ENCODE data around the gene TMIE.

DNA sequence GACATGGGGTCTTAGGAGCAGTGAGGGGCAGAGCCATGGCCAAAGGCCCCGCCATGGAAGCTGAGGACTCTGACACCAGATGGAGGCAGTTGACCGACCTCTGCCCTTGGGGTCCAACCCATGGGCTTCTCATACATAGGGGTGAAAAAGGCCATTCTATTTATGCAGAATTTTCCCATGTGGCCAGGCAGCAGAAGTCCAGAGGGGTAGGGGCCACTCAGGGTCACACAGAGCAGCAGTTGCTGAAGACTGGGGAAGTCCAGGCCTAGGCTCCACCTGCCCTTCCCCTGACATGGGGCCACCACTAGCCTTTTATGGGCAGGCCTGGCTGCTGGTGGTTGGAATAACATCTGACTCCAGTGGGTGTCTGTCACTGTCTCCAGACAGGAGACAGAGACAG, 10.1 kb downstream of the TMIE start:
- TF ChIP-seq, protein P1, sequence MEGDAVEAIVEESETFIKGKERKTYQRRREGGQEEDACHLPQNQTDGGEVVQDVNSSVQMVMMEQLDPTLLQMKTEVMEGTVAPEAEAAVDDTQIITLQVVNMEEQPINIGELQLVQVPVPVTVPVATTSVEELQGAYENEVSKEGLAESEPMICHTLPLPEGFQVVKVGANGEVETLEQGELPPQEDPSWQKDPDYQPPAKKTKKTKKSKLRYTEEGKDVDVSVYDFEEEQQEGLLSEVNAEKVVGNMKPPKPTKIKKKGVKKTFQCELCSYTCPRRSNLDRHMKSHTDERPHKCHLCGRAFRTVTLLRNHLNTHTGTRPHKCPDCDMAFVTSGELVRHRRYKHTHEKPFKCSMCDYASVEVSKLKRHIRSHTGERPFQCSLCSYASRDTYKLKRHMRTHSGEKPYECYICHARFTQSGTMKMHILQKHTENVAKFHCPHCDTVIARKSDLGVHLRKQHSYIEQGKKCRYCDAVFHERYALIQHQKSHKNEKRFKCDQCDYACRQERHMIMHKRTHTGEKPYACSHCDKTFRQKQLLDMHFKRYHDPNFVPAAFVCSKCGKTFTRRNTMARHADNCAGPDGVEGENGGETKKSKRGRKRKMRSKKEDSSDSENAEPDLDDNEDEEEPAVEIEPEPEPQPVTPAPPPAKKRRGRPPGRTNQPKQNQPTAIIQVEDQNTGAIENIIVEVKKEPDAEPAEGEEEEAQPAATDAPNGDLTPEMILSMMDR (conservative IDR thresholded peaks at IDR 0.05; ENCODE audit: low read depth, low read length): no peak
- no peak for TF ChIP-seq CEBPB (IDR thresholded peaks at IDR 0.05; ENCODE audit: low read depth, low read length)
- no peak for TF ChIP-seq RCOR1 (IDR thresholded peaks at IDR 0.05; ENCODE audit: insufficient replicate concordance, low read length)
- TF ChIP-seq FOS (IDR thresholded peaks at IDR 0.05; ENCODE audit: low read depth, low read length): no peak
- no peak for TF ChIP-seq POLR2A (IDR thresholded peaks at IDR 0.05; ENCODE audit: low read depth, low read length)
- TF ChIP-seq RAD21 (IDR thresholded peaks at IDR 0.05; ENCODE audit: low read length): no peak
- no peak for TF ChIP-seq RFX5 (IDR thresholded peaks at IDR 0.05; ENCODE audit: low read depth, low read length)
- no peak for TF ChIP-seq BHLHE40 (IDR thresholded peaks at IDR 0.05; ENCODE audit: low read depth, low read length)
- no peak for TF ChIP-seq MAZ (IDR thresholded peaks at IDR 0.05; ENCODE audit: borderline replicate concordance, low read depth, low read length)
- TF ChIP-seq, protein P2, sequence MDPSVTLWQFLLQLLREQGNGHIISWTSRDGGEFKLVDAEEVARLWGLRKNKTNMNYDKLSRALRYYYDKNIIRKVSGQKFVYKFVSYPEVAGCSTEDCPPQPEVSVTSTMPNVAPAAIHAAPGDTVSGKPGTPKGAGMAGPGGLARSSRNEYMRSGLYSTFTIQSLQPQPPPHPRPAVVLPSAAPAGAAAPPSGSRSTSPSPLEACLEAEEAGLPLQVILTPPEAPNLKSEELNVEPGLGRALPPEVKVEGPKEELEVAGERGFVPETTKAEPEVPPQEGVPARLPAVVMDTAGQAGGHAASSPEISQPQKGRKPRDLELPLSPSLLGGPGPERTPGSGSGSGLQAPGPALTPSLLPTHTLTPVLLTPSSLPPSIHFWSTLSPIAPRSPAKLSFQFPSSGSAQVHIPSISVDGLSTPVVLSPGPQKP (IDR thresholded peaks at IDR 0.05; ENCODE audit: borderline replicate concordance, low read depth, low read length): no peak
- TF ChIP-seq CHD1 (IDR thresholded peaks at IDR 0.05; ENCODE audit: low read depth, low read length): no peak
- TF ChIP-seq MXI1 (IDR thresholded peaks at IDR 0.05; ENCODE audit: borderline replicate concordance, low read depth, low read length): no peak
- TF ChIP-seq, protein P3, sequence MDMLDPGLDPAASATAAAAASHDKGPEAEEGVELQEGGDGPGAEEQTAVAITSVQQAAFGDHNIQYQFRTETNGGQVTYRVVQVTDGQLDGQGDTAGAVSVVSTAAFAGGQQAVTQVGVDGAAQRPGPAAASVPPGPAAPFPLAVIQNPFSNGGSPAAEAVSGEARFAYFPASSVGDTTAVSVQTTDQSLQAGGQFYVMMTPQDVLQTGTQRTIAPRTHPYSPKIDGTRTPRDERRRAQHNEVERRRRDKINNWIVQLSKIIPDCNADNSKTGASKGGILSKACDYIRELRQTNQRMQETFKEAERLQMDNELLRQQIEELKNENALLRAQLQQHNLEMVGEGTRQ (IDR thresholded peaks at IDR 0.05; ENCODE audit: low read depth, low read length): no peak

All from IMR-90 (cell line).